Mesenchymal stem cell (in vitro differentiated cells and primary cell): ENCODE measurements around the gene CDRT15.
"Not testable (repeated sequence)": the region's sequence is repeated elsewhere in the genome, so short reads cannot be mapped to it uniquely, and the experiment has no call there.

Experiments
- DNase-seq: peaks from one replicate; pipeline ENCODE4 v3.0.0-alpha.2; 2013
- H2AFZ ChIP-seq: one replicate; pipeline ENCODE4 v1.6.1; 2013; ENCODE audit warnings: low read depth, mild to moderate bottlenecking, control low read depth, inconsistent platforms, low read length, moderate library complexity
- H2AK5ac ChIP-seq: 2 replicates; pipeline ENCODE4 v1.6.1; 2013; ENCODE audit warnings: low read length, moderate library complexity, mild to moderate bottlenecking, inconsistent platforms; ENCODE audit not compliant: severe bottlenecking
- H2BK120ac ChIP-seq: one replicate; pipeline ENCODE4 v1.6.1; 2013; ENCODE audit warnings: low read depth, mild to moderate bottlenecking, inconsistent platforms, low read length, moderate library complexity
- H2BK12ac ChIP-seq, 2 experiments: one replicate each; pipeline ENCODE4 v1.6.1; 2013; ENCODE audit warnings: inconsistent platforms in 2 of 2, low read length in 2 of 2, mild to moderate bottlenecking in 2 of 2, moderate library complexity in 2 of 2, control low read depth in 1 of 2
- H2BK15ac ChIP-seq: one replicate; pipeline ENCODE4 v1.6.1; 2013; ENCODE audit warnings: mild to moderate bottlenecking, low read depth, inconsistent platforms; ENCODE audit not compliant: poor library complexity, severe bottlenecking
- H2BK5ac ChIP-seq: 2 replicates; pipeline ENCODE4 v1.6.1; 2013; ENCODE audit warnings: low read depth, mild to moderate bottlenecking, low read length, control low read depth, inconsistent platforms; ENCODE audit not compliant: poor library complexity, severe bottlenecking
- H3K14ac ChIP-seq, 2 experiments: one replicate each; pipeline ENCODE4 v1.6.1; 2013; ENCODE audit warnings: inconsistent platforms in 2 of 2, low read length in 2 of 2, control low read depth in 1 of 2, mild to moderate bottlenecking in 1 of 2, moderate library complexity in 1 of 2
- H3K18ac ChIP-seq, 2 experiments: one replicate each; pipeline ENCODE4 v1.6.1; 2013; ENCODE audit warnings: inconsistent platforms in 2 of 2, low read length in 2 of 2, control low read depth in 1 of 2, low read depth in 1 of 2, mild to moderate bottlenecking in 1 of 2
- H3K23ac ChIP-seq, 2 experiments: one replicate each; pipeline ENCODE4 v1.6.1; 2013; ENCODE audit warnings: inconsistent platforms in 2 of 2, low read length in 2 of 2, mild to moderate bottlenecking in 2 of 2, moderate library complexity in 2 of 2, control low read depth in 1 of 2
- H3K27ac ChIP-seq: 2 replicates; pipeline ENCODE4 v1.5.1; 2013; ENCODE audit warnings: mild to moderate bottlenecking, moderate library complexity, low read length, control low read depth, inconsistent platforms; ENCODE audit not compliant: poor library complexity, severe bottlenecking
- H3K27me3 ChIP-seq, 2 experiments: 2 replicates each; pipeline versions ENCODE4 v1.6.1 to v1.7.0; 2013; ENCODE audit warnings: low read length in 2 of 2, mild to moderate bottlenecking in 2 of 2, moderate library complexity in 2 of 2, control low read depth in 1 of 2, inconsistent platforms in 1 of 2; ENCODE audit not compliant: control insufficient read depth in 1 of 2, insufficient read depth in 1 of 2
- H3K36me3 ChIP-seq, 2 experiments: 2 replicates each; pipeline versions ENCODE4 v1.6.1 to v1.7.0; 2013; ENCODE audit warnings: low read length in 2 of 2, control low read depth in 1 of 2, inconsistent platforms in 1 of 2, low read depth in 1 of 2, mild to moderate bottlenecking in 1 of 2; ENCODE audit not compliant: insufficient read depth in 2 of 2, control insufficient read depth in 1 of 2
- H3K4ac ChIP-seq, 2 experiments: one replicate each; pipeline ENCODE4 v1.6.1; 2013; ENCODE audit warnings: inconsistent platforms in 2 of 2, low read length in 2 of 2, mild to moderate bottlenecking in 2 of 2, moderate library complexity in 2 of 2, control low read depth in 1 of 2, low read depth in 1 of 2
- H3K4me1 ChIP-seq: 2 replicates; pipeline ENCODE4 v1.6.1; 2013; ENCODE audit warnings: low read depth, low read length, control low read depth; ENCODE audit not compliant: control insufficient read depth, insufficient read depth
- H3K4me2 ChIP-seq: 2 replicates; pipeline ENCODE4 v1.6.1; 2013; ENCODE audit warnings: low read length, mild to moderate bottlenecking, inconsistent platforms; ENCODE audit not compliant: poor library complexity, severe bottlenecking
- H3K4me3 ChIP-seq, 2 experiments: 2 replicates each; pipeline versions ENCODE4 v1.5.1 to v1.7.0; 2013; ENCODE audit warnings: low read length in 2 of 2, mild to moderate bottlenecking in 2 of 2, control low read depth in 1 of 2, low read depth in 1 of 2; ENCODE audit not compliant: insufficient read depth in 1 of 2
- H3K79me1 ChIP-seq: replicated peaks from 2 replicates; pipeline ENCODE4 v1.6.1; 2013; ENCODE audit warnings: mild to moderate bottlenecking, control low read depth, low read length, inconsistent platforms; ENCODE audit not compliant: poor library complexity, severe bottlenecking
- H3K9ac ChIP-seq: 2 replicates; pipeline ENCODE4 v1.7.0; 2013; ENCODE audit warnings: mild to moderate bottlenecking, low read length, moderate library complexity
- H3K9me3 ChIP-seq: 2 replicates; pipeline ENCODE4 v1.7.0; 2013; ENCODE audit warnings: mild to moderate bottlenecking, low read length; ENCODE audit not compliant: control insufficient read depth
- H4K8ac ChIP-seq: one replicate; pipeline ENCODE4 v1.6.1; 2013; ENCODE audit warnings: inconsistent platforms, mild to moderate bottlenecking, low read length, moderate library complexity
- H4K91ac ChIP-seq: one replicate; pipeline ENCODE4 v1.6.1; 2013; ENCODE audit warnings: mild to moderate bottlenecking, low read length, inconsistent platforms
- WGBS: methylation state at CpG from one replicate; pipeline ENCODE4 v1.1.7; 2013; ENCODE audit warnings: mixed read lengths; 5-methylcytosine and 5-hydroxymethylcytosine counted together

Gene CDRT15

DNA sequence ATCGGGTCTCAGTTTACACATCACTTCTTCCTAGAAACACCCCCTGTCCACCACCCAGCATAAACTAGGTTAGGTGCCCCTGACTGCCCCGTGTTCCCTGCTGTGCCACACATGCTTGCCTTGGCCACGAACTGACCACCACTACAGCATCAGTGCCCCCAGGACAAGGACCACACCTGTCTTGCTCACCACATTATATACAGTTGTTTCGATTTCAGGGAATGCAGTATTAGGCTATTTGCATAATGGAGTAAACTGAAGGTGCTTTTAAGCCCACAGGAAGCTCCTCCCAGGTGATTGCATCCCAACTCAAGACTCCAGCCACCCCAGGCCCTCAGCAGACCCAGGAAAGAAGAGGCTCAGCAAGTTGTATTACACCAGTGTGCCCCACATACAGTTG, 50.2 kb downstream of the CDRT15 start:
- H3K14ac ChIP-seq, H3K4me2 ChIP-seq, H3K4ac ChIP-seq, H2AFZ ChIP-seq, DNase-seq, H3K23ac ChIP-seq, H3K9ac ChIP-seq, H3K4me3 ChIP-seq, H3K27me3 ChIP-seq, H2BK5ac ChIP-seq, H3K18ac ChIP-seq, H4K91ac ChIP-seq, H2BK12ac ChIP-seq, H3K27ac ChIP-seq, H2AK5ac ChIP-seq, H4K8ac ChIP-seq, H3K79me1 ChIP-seq, H3K4me1 ChIP-seq, H2BK15ac ChIP-seq, H3K9me3 ChIP-seq, H3K36me3 ChIP-seq, H2BK120ac ChIP-seq: not testable (repeated sequence)
- WGBS, result no CpG with 5 or more reads among the region's 4 CpGs
